ENCODE results near the gene LRRC74B. TPM values are rescaled to one million over a fixed set of nuclear protein-coding genes. Genes with fewer than 3 reads are reported as not detected.
A peak's percentile ranks its signal among the peaks of the same experiment; 100 is the strongest.

The LRRC74B gene
- total RNA-seq, 4 donors from 2014 or later, result not detected

DNA sequence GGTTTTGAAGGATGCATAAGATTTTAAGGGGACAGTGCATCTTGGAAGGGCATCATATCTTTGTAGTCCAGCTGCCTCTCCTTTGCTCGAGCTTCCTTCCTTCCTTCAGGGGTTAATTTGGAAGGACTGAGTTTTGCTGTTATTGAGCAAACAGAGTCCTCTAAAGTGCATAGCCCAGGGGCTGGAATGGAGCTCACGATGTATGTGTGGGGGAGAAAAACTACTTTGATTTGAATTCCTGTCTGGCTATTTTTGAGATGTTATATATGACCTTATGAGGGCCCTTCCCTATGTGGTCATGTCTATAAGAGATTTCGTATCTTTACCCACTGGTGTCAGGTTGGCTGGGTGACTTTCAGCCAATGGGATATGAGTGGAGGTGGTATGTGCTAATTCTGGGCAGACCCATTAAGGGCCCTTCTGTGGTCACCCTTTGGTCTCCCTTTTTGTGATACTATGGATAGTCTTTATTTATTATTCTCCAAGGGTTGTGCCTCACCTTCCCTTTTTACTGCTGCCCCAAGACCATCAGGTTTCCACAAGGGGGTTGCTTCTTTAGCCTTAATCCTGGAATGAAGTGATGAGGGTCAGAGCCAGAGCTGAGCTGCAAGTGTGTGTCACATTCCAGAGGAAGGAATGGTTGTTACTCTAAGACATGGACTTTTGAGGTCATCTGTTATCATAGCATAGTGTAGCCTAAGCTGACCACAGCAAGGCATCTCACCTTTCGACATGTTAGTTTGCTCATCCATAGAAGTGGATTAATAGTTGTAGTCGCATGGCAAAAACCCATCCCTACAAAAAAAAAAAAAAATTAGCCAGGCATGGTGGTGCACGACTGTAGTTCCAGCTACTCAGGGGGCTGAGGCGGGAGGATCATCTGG, 54.6 kb downstream of the LRRC74B start:
- Histone ChIP-seq H3K36me3 (no peaks in the 10 kb centered on the region), H3K4me1 (no peaks in the 10 kb centered on the region), H3K4me3 (no peak overlapping the region), H3K9me3 (no peaks in the 10 kb centered on the region), H3K27me3 (peaks cover 7% of the 10 kb centered on the region), H3K27ac (no peak overlapping the region)
- WGBS, 2 donors (ENCODE audit: low coverage in 1 of 2), result 68 to 73% methylated on average over 5 to 7 of the region's 7 CpGs
- DNase-seq, result no peak
- intact Hi-C loops (cut with DNase I; ENCODE audit: low total_unique reads) (no loop called here), in situ Hi-C loops (cut with MboI; ENCODE audit: low pct_ligation_motif_present in 1 of 4, low pct_unique_long_range_greater_than_20kb in 1 of 4, low sequenced_read_pairs in 3 of 4) (no loop called here)
- TF ChIP-seq POLR2AphosphoS5 (IDR thresholded peaks at IDR 0.05) (no peak), EP300 (IDR thresholded peaks at IDR 0.05; ENCODE audit: low read depth) (no peak), POLR2A (IDR thresholded peaks at IDR 0.05) (no peak)
- TF ChIP-seq, protein P1, sequence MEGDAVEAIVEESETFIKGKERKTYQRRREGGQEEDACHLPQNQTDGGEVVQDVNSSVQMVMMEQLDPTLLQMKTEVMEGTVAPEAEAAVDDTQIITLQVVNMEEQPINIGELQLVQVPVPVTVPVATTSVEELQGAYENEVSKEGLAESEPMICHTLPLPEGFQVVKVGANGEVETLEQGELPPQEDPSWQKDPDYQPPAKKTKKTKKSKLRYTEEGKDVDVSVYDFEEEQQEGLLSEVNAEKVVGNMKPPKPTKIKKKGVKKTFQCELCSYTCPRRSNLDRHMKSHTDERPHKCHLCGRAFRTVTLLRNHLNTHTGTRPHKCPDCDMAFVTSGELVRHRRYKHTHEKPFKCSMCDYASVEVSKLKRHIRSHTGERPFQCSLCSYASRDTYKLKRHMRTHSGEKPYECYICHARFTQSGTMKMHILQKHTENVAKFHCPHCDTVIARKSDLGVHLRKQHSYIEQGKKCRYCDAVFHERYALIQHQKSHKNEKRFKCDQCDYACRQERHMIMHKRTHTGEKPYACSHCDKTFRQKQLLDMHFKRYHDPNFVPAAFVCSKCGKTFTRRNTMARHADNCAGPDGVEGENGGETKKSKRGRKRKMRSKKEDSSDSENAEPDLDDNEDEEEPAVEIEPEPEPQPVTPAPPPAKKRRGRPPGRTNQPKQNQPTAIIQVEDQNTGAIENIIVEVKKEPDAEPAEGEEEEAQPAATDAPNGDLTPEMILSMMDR (IDR thresholded peaks at IDR 0.05), result no peak

DNA sequence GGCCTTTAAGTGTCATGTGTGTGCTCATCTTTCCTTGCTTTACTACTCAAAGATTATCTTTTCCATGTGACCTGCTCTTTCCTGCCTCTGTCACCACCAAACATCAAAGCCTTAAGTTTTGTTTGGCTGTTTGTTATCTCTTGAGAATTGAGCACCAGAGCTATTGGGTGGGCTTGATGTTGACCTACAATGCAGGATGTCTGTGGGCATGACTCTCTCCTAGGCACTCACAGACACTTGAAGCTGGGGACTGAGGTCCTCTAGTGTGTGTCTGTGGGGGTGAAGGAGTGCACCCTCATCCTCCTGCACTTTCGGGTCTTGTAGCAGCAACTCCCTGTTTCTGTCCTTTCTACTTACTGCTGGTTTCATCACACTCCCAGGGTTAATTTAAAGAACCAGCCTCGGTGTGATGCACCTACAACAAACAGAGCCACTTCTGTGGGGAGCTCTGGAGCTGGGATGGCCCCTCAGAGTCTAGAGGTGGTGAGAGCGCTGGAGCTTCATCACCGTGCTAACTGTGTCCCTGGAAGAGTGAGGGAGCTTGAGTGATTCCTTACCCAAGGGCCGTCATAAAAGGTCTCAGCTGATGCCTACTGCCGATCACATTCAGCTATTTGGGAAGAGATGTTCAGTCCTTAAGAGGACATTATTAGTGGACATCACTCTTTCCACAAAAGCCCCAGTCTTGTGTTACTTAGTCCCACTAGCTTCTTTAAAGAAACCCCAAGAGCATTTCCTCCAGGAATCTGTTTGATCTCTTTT, 56.3 kb downstream of the LRRC74B start:
- Histone ChIP-seq H3K4me3 (no peak overlapping the region), H3K9me3 (no peaks in the 10 kb centered on the region), H3K36me3 (no peaks in the 10 kb centered on the region), H3K27ac (no peak overlapping the region), H3K27me3 (peaks cover 16% of the 10 kb centered on the region), H3K4me1 (no peaks in the 10 kb centered on the region)
- no peak for DNase-seq
- WGBS, 2 donors (ENCODE audit: low coverage in 1 of 2), result 40 to 70% methylated on average over 1 to 6 of the region's 6 CpGs
- in situ Hi-C loops (cut with MboI; ENCODE audit: low pct_ligation_motif_present in 1 of 4, low pct_unique_long_range_greater_than_20kb in 1 of 4, low sequenced_read_pairs in 3 of 4), result no loop called here
- intact Hi-C loops (cut with DNase I; ENCODE audit: low total_unique reads), result no loop called here
- TF ChIP-seq, protein P1 (IDR thresholded peaks at IDR 0.05), result no peak
- TF ChIP-seq POLR2AphosphoS5 (IDR thresholded peaks at IDR 0.05) (no peak), POLR2A (IDR thresholded peaks at IDR 0.05) (no peak), EP300 (IDR thresholded peaks at IDR 0.05; ENCODE audit: low read depth) (no peak)

DNA sequence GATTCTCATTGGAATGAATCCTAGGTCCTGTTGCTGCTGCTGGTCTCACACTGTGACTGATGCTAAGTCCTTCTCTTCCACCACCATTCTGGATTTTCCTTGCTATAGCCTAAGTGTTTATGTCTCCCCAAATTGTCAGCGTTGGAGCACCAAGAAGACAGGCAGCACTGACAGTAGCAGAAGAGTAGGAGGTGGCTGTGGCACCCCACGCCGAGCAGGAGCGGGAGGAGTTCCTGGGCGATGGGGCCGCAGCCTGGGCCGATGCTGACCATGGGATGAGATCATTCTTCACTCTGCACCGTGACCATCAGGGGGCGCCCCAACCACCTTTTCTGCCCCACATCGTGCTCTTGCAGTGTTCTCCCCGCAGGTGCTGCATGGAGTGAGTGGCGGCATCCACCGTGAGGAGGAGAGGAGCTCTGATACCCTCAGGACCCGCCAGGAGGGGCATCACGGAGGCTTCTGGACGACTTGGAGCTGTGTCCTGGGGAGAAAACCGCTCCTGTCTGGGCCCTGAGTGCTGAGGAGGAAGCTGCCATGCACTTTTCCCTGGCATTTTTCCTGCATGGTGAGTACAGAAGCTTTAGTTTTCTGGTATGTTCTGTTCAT, 57.0 kb downstream of the LRRC74B start:
- H3K27me3 ChIP-seq, result peaks cover 18% of the 10 kb centered on the region
- no peak overlapping the region for H3K27ac ChIP-seq
- DNase-seq, result peak; percentile 75
- H3K4me1 ChIP-seq, result no peaks in the 10 kb centered on the region
- no peaks in the 10 kb centered on the region for H3K9me3 ChIP-seq
- H3K36me3 ChIP-seq, result no peaks in the 10 kb centered on the region
- intact Hi-C loops (cut with DNase I; ENCODE audit: low total_unique reads) (no loop called here), in situ Hi-C loops (cut with MboI; ENCODE audit: low pct_ligation_motif_present in 1 of 4, low pct_unique_long_range_greater_than_20kb in 1 of 4, low sequenced_read_pairs in 3 of 4) (no loop called here)
- TF ChIP-seq, protein P1 (IDR thresholded peaks at IDR 0.05), result peak; percentile 68 to 76 (median 70)
- TF ChIP-seq EP300 (IDR thresholded peaks at IDR 0.05; ENCODE audit: low read depth), result no peak
- 5% methylated on average over 17 of the region's 17 CpGs; no CpG with 5 or more reads in 1 of the 2 donors for WGBS, 2 donors (ENCODE audit: low coverage in 1 of 2)
- H3K4me3 ChIP-seq, result no peak overlapping the region

DNA sequence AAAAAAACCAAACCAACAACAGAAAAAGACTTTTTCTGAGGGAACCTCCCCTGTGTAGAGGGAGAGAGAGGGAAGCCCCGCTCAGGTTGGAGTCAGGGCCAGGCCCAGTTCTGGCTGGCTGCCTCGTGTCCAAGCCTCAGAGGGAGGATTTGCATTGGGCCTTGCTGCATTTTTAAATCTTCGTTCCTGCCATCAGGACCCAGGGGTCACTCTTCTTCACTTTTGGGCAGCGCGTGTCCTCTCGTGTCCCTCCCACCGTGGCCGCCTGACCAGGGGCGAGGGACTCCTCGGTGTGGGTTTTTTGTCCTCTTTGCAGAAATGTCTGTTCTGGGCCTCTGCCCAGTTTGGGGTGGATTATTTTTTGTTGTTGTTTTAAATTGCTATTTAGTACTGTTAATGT, 57.9 kb downstream of the LRRC74B start:
- intact Hi-C loops (cut with DNase I; ENCODE audit: low total_unique reads) (no loop called here), in situ Hi-C loops (cut with MboI; ENCODE audit: low pct_ligation_motif_present in 1 of 4, low pct_unique_long_range_greater_than_20kb in 1 of 4, low sequenced_read_pairs in 3 of 4) (no loop called here)
- no peaks in the 10 kb centered on the region for H3K9me3 ChIP-seq
- H3K27ac ChIP-seq, result no peak overlapping the region
- H3K36me3 ChIP-seq, result no peaks in the 10 kb centered on the region
- no peaks in the 10 kb centered on the region for H3K4me1 ChIP-seq
- no peak for TF ChIP-seq POLR2A (IDR thresholded peaks at IDR 0.05)
- TF ChIP-seq, protein P1 (IDR thresholded peaks at IDR 0.05), result no peak
- TF ChIP-seq EP300 (IDR thresholded peaks at IDR 0.05; ENCODE audit: low read depth), result no peak
- TF ChIP-seq POLR2AphosphoS5 (IDR thresholded peaks at IDR 0.05), result no peak
- no peak overlapping the region for H3K4me3 ChIP-seq
- H3K27me3 ChIP-seq, result peaks cover 25% of the 10 kb centered on the region
- WGBS, 2 donors (ENCODE audit: low coverage in 1 of 2), result 74 to 90% methylated on average over 10 of the region's 10 CpGs
- DNase-seq, result no peak

All from transverse colon (tissue), 4 donors.